H1 (cell line): ENCODE data around the gene OLA1. TPM values are rescaled to one million over a fixed set of nuclear protein-coding genes. Genes with fewer than 3 reads are reported as not detected.

Source experiments
- CTCF ChIA-PET: fragments of 300-600 bp; sonication (Branson Sonifier 250); formaldehyde crosslinking; loops from one replicate; lab custom pipeline; 2021; ENCODE audit not compliant: partially characterized antibody; lab: Charles Lee
- POLR2A ChIA-PET: fragments of 300-600 bp; sonication (Branson Sonifier 250); formaldehyde crosslinking; loops from one replicate; lab custom pipeline; 2021; ENCODE audit warnings: inconsistent platforms; ENCODE audit not compliant: partially characterized antibody; lab: Charles Lee
- DNase-seq, 2 experiments: peaks; one replicate each; pipeline versions ENCODE4 v3.0.0 to v3.0.0-alpha.2; 2010 to 2022; ENCODE audit warnings: low spot score in 2 of 2, low read depth in 1 of 2, mixed read lengths in 1 of 2
- FAIRE-seq: peaks from 2 replicates; lab custom pipeline; 2011; peaks lifted over from hg19 to GRCh38; lab: Jason Lieb, UNC
- H2AFZ ChIP-seq: 2 replicates; pipeline ENCODE4 v1.8.1; 2012; ENCODE audit warnings: low read length, inconsistent platforms
- H2AK5ac ChIP-seq: 2 replicates; pipeline ENCODE4 v1.6.1; 2013; ENCODE audit warnings: low read depth, low read length
- H2BK120ac ChIP-seq: replicated peaks from 2 replicates; pipeline ENCODE3; 2013; ENCODE audit warnings: low read depth, low read length, inconsistent platforms
- H2BK12ac ChIP-seq: 2 replicates; pipeline ENCODE4 v1.6.1; 2013; ENCODE audit warnings: low read depth, low read length
- H2BK15ac ChIP-seq: 2 replicates; pipeline ENCODE4 v1.6.1; 2013; ENCODE audit warnings: low read length
- H2BK20ac ChIP-seq: 2 replicates; pipeline ENCODE4 v1.6.1; 2013; ENCODE audit warnings: low read length
- H2BK5ac ChIP-seq: 2 replicates; pipeline ENCODE4 v1.6.1; 2013; ENCODE audit warnings: low read depth, low read length
- H3K14ac ChIP-seq: 2 replicates; pipeline ENCODE4 v1.6.1; 2013; ENCODE audit warnings: inconsistent platforms; ENCODE audit not compliant: insufficient read length
- H3K18ac ChIP-seq: 2 replicates; pipeline ENCODE4 v1.6.1; 2013; ENCODE audit warnings: low read length; ENCODE audit errors: extremely low read depth
- H3K23ac ChIP-seq: 2 replicates; pipeline ENCODE4 v1.6.1; 2013; ENCODE audit warnings: inconsistent platforms; ENCODE audit not compliant: insufficient read length
- H3K23me2 ChIP-seq: 2 replicates; pipeline ENCODE4 v1.6.1; 2013; ENCODE audit warnings: low read depth, low read length
- H3K27ac ChIP-seq: 2 replicates; pipeline ENCODE4 v1.6.1; 2011; ENCODE audit warnings: low read depth, low read length, inconsistent platforms
- H3K27me3 ChIP-seq, 4 experiments: replicated peaks in 1 of 4; 1 replicate in 1 of 4; 2 replicates in 3 of 4; pipeline versions ENCODE4 v1.6.1 to v1.8.1; 2011 to 2013; ENCODE audit warnings: low read length in 3 of 4, mild to moderate bottlenecking in 3 of 4, inconsistent platforms in 2 of 4, mixed read lengths in 2 of 4, moderate library complexity in 1 of 4; ENCODE audit not compliant: control insufficient read depth in 3 of 4, insufficient read depth in 3 of 4; ENCODE audit errors: extremely low read depth in 1 of 4
- H3K36me3 ChIP-seq, 4 experiments: 2 replicates each; pipeline versions ENCODE4 v1.6.1 to v1.8.1; 2011 to 2013; ENCODE audit warnings: mild to moderate bottlenecking in 4 of 4, low read length in 3 of 4, moderate library complexity in 2 of 4, control low read depth in 1 of 4, inconsistent platforms in 1 of 4; ENCODE audit not compliant: insufficient read depth in 4 of 4, control insufficient read depth in 2 of 4
- H3K4ac ChIP-seq: replicated peaks from 2 replicates; pipeline ENCODE3; 2013; ENCODE audit warnings: low read length, low read depth, mixed read lengths, inconsistent platforms; ENCODE audit not compliant: insufficient read length
- H3K4me1 ChIP-seq, 4 experiments: replicated peaks in 1 of 4; 1 replicate in 1 of 4; 2 replicates in 3 of 4; pipeline versions ENCODE4 v1.6.1 to v1.8.1; 2011 to 2013; ENCODE audit warnings: low read length in 3 of 4, inconsistent platforms in 2 of 4, mixed read lengths in 1 of 4; ENCODE audit not compliant: insufficient read depth in 4 of 4, control insufficient read depth in 3 of 4
- H3K4me2 ChIP-seq, 2 experiments: 2 replicates each; pipeline versions ENCODE4 v1.6.1 to v1.8.1; 2011 to 2013; ENCODE audit warnings: low read depth in 2 of 2, low read length in 2 of 2, control low read depth in 1 of 2, inconsistent platforms in 1 of 2, mild to moderate bottlenecking in 1 of 2; ENCODE audit not compliant: insufficient read depth in 1 of 2
- H3K4me3 ChIP-seq, 4 experiments: fragments of 200-600, 300-600 bp in 1 of 4; sonication (generic), shearing (Covaris generic), sonication (Bioruptor Twin) in 1 of 4; 2 replicates each; pipeline versions ENCODE4 v1.5.1 to v1.8.1; 2011 to 2016; ENCODE audit warnings: low read length in 4 of 4, low read depth in 3 of 4, control low read depth in 2 of 4, inconsistent platforms in 2 of 4, mild to moderate bottlenecking in 2 of 4, mixed read lengths in 1 of 4, moderate library complexity in 1 of 4; ENCODE audit not compliant: insufficient read depth in 2 of 4; ENCODE audit errors: extremely low read depth in 1 of 4
- H3K56ac ChIP-seq: replicated peaks from 2 replicates; pipeline ENCODE3; 2013; ENCODE audit warnings: low read depth, mild to moderate bottlenecking, mixed read lengths, low read length, inconsistent platforms; ENCODE audit not compliant: insufficient read length
- H3K79me1 ChIP-seq: 2 replicates; pipeline ENCODE4 v1.6.1; 2013; ENCODE audit warnings: low read depth, low read length, control low read depth
- H3K79me2 ChIP-seq, 2 experiments: 2 replicates each; pipeline versions ENCODE4 v1.6.1 to v1.8.1; 2012 to 2013; ENCODE audit warnings: low read length in 2 of 2, mild to moderate bottlenecking in 2 of 2, inconsistent platforms in 1 of 2; ENCODE audit not compliant: insufficient read depth in 2 of 2, control insufficient read depth in 1 of 2
- H3K9ac ChIP-seq, 4 experiments: replicated peaks in 1 of 4; 1 replicate in 1 of 4; 2 replicates in 3 of 4; pipeline versions ENCODE4 v1.6.1 to v1.8.1; 2011 to 2013; ENCODE audit warnings: low read depth in 3 of 4, low read length in 3 of 4, control low read depth in 2 of 4, mild to moderate bottlenecking in 2 of 4, moderate library complexity in 2 of 4, inconsistent platforms in 1 of 4; ENCODE audit errors: extremely low read depth in 1 of 4
- H3K9me3 ChIP-seq, 2 experiments: 2 replicates each; pipeline versions ENCODE4 v1.6.1 to v1.8.1; 2012 to 2013; ENCODE audit warnings: mild to moderate bottlenecking in 2 of 2, moderate library complexity in 2 of 2, control low read depth in 1 of 2, inconsistent platforms in 1 of 2, low read depth in 1 of 2, low read length in 1 of 2, mixed read lengths in 1 of 2; ENCODE audit not compliant: insufficient read depth in 2 of 2
- H4K20me1 ChIP-seq, 2 experiments: replicated peaks in 1 of 2; 2 replicates each; pipeline versions ENCODE3 to v1.8.1; 2011 to 2013; ENCODE audit warnings: inconsistent platforms in 2 of 2, low read length in 2 of 2, mild to moderate bottlenecking in 1 of 2; ENCODE audit not compliant: insufficient read depth in 2 of 2, control insufficient read depth in 1 of 2
- H4K5ac ChIP-seq: 2 replicates; pipeline ENCODE4 v1.6.1; 2013; ENCODE audit warnings: low read length, low read depth, mixed read lengths, inconsistent platforms; ENCODE audit not compliant: insufficient read length
- H4K8ac ChIP-seq: 2 replicates; pipeline ENCODE4 v1.8.0; 2013; ENCODE audit warnings: mild to moderate bottlenecking, moderate library complexity, low read length, inconsistent platforms; ENCODE audit not compliant: insufficient read depth; ENCODE audit errors: extremely low read depth
- H4K91ac ChIP-seq: replicated peaks from 2 replicates; pipeline ENCODE3; 2013; ENCODE audit warnings: low read length, mixed read lengths, inconsistent platforms; ENCODE audit not compliant: insufficient read length
- E2F6 ChIP-seq: IDR thresholded peaks from 2 replicates; pipeline ENCODE4 v1.6.1; 2012; ENCODE audit warnings: inconsistent platforms
- HDAC2 ChIP-seq, 2 experiments: fragments of 300-600 bp in 1 of 2; sonication (generic) in 1 of 2; IDR thresholded peaks; 2 replicates each; pipeline ENCODE4 v1.6.1; 2011 to 2012; ENCODE audit warnings: low read depth in 2 of 2, low read length in 2 of 2, mild to moderate bottlenecking in 2 of 2, moderate library complexity in 2 of 2, borderline replicate concordance in 1 of 2, inconsistent platforms in 1 of 2
- KDM4A ChIP-seq: IDR thresholded peaks from one replicate; pipeline ENCODE4 v1.7.1; 2012; ENCODE audit warnings: low read depth, mild to moderate bottlenecking, moderate library complexity, low read length, inconsistent platforms; ENCODE audit not compliant: severe bottlenecking
- KDM5A ChIP-seq: fragments of 200-600 bp; IDR thresholded peaks from 2 replicates; pipeline ENCODE4 v1.7.1; 2012; ENCODE audit warnings: mild to moderate bottlenecking, low read length, inconsistent platforms, mixed read lengths
- MAFK ChIP-seq: IDR thresholded peaks from 2 replicates; pipeline ENCODE4 v1.6.1; 2012; ENCODE audit warnings: low read depth, mild to moderate bottlenecking, improper control_type of control experiment, low read length
- MAX ChIP-seq: IDR thresholded peaks from 2 replicates; pipeline ENCODE4 v1.6.1; 2012; ENCODE audit warnings: inconsistent platforms
- POLR2A ChIP-seq, 2 experiments: IDR thresholded peaks; 1 replicate in 1 of 2; 2 replicates in 1 of 2; pipeline ENCODE4 v1.6.1; 2011; ENCODE audit warnings: low read depth in 2 of 2, low read length in 2 of 2, mild to moderate bottlenecking in 2 of 2; ENCODE audit errors: control extremely low read depth in 1 of 2
- RBBP5 ChIP-seq: IDR thresholded peaks from 2 replicates; pipeline ENCODE4 v1.7.1; 2012; ENCODE audit warnings: low read depth, mild to moderate bottlenecking, inconsistent platforms, low read length, moderate library complexity, borderline replicate concordance
- SAP30 ChIP-seq: fragments of 300-600 bp; sonication (generic); IDR thresholded peaks from 2 replicates; pipeline ENCODE4 v1.7.1; 2012; ENCODE audit warnings: low read length, moderate library complexity, mild to moderate bottlenecking, inconsistent platforms; ENCODE audit not compliant: insufficient read depth, insufficient replicate concordance
- SIRT6 ChIP-seq: IDR thresholded peaks from one replicate; pipeline ENCODE4 v1.7.1; 2012; ENCODE audit warnings: low read length, inconsistent platforms
- SP1 ChIP-seq: IDR thresholded peaks from 2 replicates; pipeline ENCODE4 v1.6.1; 2011; ENCODE audit warnings: low read depth, low read length
- SP4 ChIP-seq: IDR thresholded peaks from 2 replicates; pipeline ENCODE4 v1.6.1; 2012; ENCODE audit warnings: low read length, inconsistent platforms
- TAF1 ChIP-seq: IDR thresholded peaks from 2 replicates; pipeline ENCODE4 v1.6.1; 2011; ENCODE audit warnings: mild to moderate bottlenecking, low read depth, low read length
- TEAD4 ChIP-seq: IDR thresholded peaks from 2 replicates; pipeline ENCODE4 v1.6.1; 2012; ENCODE audit warnings: low read depth, low read length, inconsistent platforms, mixed read lengths
- WGBS, 2 experiments: shearing (Covaris generic) in 1 of 2; methylation state at CpG; one replicate each; pipeline versions ENCODE4 v1.1.6 to v1.1.7; 2013 to 2015; ENCODE audit warnings: low lambda C conversion rate in 2 of 2, mixed read lengths in 2 of 2, inconsistent platforms in 1 of 2, low coverage in 1 of 2, missing lambda C conversion rate in 1 of 2; ENCODE audit not compliant: insufficient replicate concordance in 2 of 2, insufficient coverage in 1 of 2, insufficient read length in 1 of 2; ENCODE audit errors: extremely low coverage in 1 of 2, missing lambda C conversion rate in 1 of 2; 5-methylcytosine and 5-hydroxymethylcytosine counted together
- polyA plus RNA-seq, 7 experiments: library from polyadenylated mRNA; depleted of rRNA in 3 of 7; stranded (reverse) in 5 of 7; unstranded in 2 of 7; fragments of >200 nt in 5 of 7; fragments of 200-250 nt in 2 of 7; gene quantifications; 1 replicate in 5 of 7; 2 replicates in 1 of 7; 4 replicates in 1 of 7; pipeline versions ENCODE4 v1.2.1 to v1.2.3, GENCODE V29; 2011 to 2013; ENCODE audit warnings: missing spikeins in 2 of 7, mixed read lengths in 2 of 7
- total RNA-seq: library from RNA; stranded (reverse); fragmentation: NEBNext Ultra II Directional; extraction: Animal tissue kit (Norgen Biotek cat#: 25700); gene quantifications from 2 replicates; pipeline ENCODE4 v1.2.1, GENCODE V29; 2021

OLA1 gene
- total and polyA plus RNA-seq, 2 of the 8 experiments (the other 6 are each of a cell fraction or from before 2014, with no cell fraction given), result 39.3 to 158 TPM

GRCh38 chr2:174062934-174063333 lies 185.4 kb downstream of the OLA1 start:
- Histone ChIP-seq H3K79me1 (no peaks in the 10 kb centered on the region), H4K91ac (no peak overlapping the region), H3K4me2 (no peak overlapping the region), H2BK12ac (no peak overlapping the region), H3K4ac (no peak overlapping the region), H4K5ac (no peak overlapping the region), H3K4me3 (no peak overlapping the region), H2BK5ac (no peak overlapping the region), H2BK15ac (no peak overlapping the region), H4K20me1 (no peaks in the 10 kb centered on the region), H3K56ac (no peak overlapping the region), H3K4me1 (peaks cover 0 to 12% (median 4%) of the 10 kb centered on the region in 4 experiments; a peak in 3 of 7 replicates), H3K18ac (no peak overlapping the region), H2AK5ac (no peak overlapping the region), H2BK20ac (no peak overlapping the region), H4K8ac (no peak overlapping the region), H2BK120ac (no peak overlapping the region), H3K36me3 (no peaks in the 10 kb centered on the region), H2AFZ (no peak overlapping the region), H3K9me3 (peaks cover 4 to 7% of the 10 kb centered on the region in 2 experiments; a peak in 3 of 4 replicates), H3K23me2 (no peaks in the 10 kb centered on the region), H3K23ac (no peak overlapping the region), H3K9ac (no peak overlapping the region), H3K14ac (no peak overlapping the region), H3K79me2 (no peaks in the 10 kb centered on the region), H3K27ac (no peak overlapping the region), H3K27me3 (no peaks in the 10 kb centered on the region)
- POLR2A ChIA-PET, result interaction anchor here (1.0 kb wide), 1 partner anchor 9 kb away, joined by 3 read pairs; no protein-coding TSS in a partner anchor
- WGBS, 2 experiments, result 82% methylated on average over 7 of the region's 7 CpGs; no CpG with 5 or more reads in 1 of the 2 experiments
- FAIRE-seq, result no peak
- no peak for DNase-seq
- CTCF ChIA-PET, result interaction anchor here (1.0 to 3.3 kb wide), 3 partner anchors 15 to 106 kb away, joined by 3 to 13 read pairs (median 3); no protein-coding TSS in a partner anchor
- TF ChIP-seq HDAC2 (IDR thresholded peaks at IDR 0.05; ENCODE audit: borderline replicate concordance in 1 of 2, low read depth in 2 of 2, low read length in 2 of 2) (no peak), TEAD4 (no peak), SP4 (no peak), SIRT6 (no peak), KDM4A (no peak), KDM5A (no peak), RBBP5 (no peak), MAX (no peak), MAFK (no peak), E2F6 (no peak), SP1 (no peak), POLR2A (IDR thresholded peaks at IDR 0.05; ENCODE audit: control extremely low read depth in 1 of 2, low read depth in 2 of 2, low read length in 2 of 2) (no peak), SAP30 (no peak), TAF1 (no peak)
